CD4-positive, alpha-beta T cell treated with Interferon alpha-2 for 1 hour (primary cell): ENCODE measurements around the gene AZI2.
A peak's percentile ranks its signal among the peaks of the same experiment; 100 is the strongest.

Source experiments
- DNase-seq, 2 donors: peaks; one replicate each; pipeline ENCODE4 v3.0.0-alpha.2; 2020 to 2022

AZI2 gene

GRCh38 chr3:28300345-28300962 is 48.2 kb downstream of the AZI2 start:
- DNase-seq, result no peak

DNA sequence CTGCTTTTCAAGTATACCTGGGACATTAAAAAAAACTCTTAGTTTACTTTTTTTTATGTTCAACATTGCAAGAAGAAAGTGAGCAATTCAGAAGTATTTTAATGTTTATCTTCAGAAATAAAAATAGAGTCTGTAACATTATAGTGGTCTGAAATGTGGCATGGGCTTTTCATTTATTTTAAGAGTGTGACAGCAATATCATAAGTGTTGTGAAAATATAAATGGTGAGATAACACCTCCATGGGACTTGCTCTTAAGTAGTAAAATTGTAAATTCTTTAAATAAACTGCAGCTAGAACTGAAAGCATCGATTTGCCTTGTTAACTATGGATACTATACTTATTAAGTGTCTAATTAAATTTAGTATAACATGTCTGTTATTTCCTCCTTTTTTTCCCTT is 48.9 kb downstream of the AZI2 start:
- no peak for DNase-seq

- no peak for DNase-seq
Measured at GRCh38 chr3:28295898-28296490, 52.6 kb downstream of the AZI2 start.

- no peak for DNase-seq
Measured at GRCh38 chr3:28294667-28295413, 53.8 kb downstream of the AZI2 start.

- no peak for DNase-seq
Measured at GRCh38 chr3:28292622-28293021, 56.0 kb downstream of the AZI2 start.

- DNase-seq, result no peak
Measured at GRCh38 chr3:28291577-28291976, 57.0 kb downstream of the AZI2 start.

GRCh38 chr3:28290863-28291300 is 57.7 kb downstream of the AZI2 start:
- no peak for DNase-seq

DNA sequence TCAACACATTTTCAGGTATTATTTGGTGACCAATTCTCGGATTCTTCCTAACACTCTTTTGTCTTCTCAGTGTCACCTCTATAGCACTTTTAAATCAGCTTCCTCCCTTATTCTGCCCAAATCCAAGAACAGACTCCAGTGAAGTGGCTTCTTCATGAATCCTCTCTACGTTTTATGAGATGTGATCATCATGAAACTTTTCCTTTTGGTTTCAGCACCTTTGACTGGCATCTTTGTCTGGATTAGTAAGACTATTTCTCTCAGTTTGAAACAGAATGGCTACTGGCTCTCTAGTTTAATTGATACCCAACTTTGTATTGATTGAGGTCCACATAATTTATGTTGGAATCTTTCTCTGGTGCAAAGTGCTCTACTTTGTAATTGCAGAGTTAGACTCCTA is 61.6 kb downstream of the AZI2 start:
- no peak for DNase-seq

- peak in 1 of 2 donors; percentile 58 for DNase-seq
Measured at GRCh38 chr3:28286595-28286994, 62.0 kb downstream of the AZI2 start.

- DNase-seq, result no peak
Measured at GRCh38 chr3:28280781-28281180, 67.8 kb downstream of the AZI2 start.

GRCh38 chr3:28279770-28280169 is 68.9 kb downstream of the AZI2 start:
- no peak for DNase-seq

- no peak for DNase-seq
Measured at GRCh38 chr3:28278918-28279317, 69.7 kb downstream of the AZI2 start.

DNA sequence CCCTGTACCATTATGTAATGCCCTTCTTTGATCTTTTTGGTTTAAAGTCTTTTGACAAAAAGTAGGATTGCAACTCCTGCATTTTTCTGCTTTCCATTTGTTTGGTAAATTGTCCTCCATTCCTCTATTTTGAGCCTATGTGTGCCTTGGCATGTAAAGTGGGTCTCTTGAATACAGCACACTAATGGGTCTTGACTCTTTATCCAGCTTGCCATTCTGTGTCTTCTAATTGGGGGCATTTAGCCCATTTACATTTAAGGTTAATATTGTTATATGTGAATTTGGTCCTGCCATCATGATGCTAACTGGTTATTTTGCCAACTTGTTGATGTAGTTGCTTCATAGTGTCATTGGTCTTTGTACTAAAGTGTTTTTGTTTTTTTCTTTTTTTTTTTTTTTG is 74.8 kb downstream of the AZI2 start:
- no peak for DNase-seq
